Daoy (cell line): ENCODE results near the gene DCBLD1. TPM values are rescaled to one million over a fixed set of nuclear protein-coding genes. Genes with fewer than 3 reads are reported as not detected.
"Not testable (repeated sequence)": the region's sequence is repeated elsewhere in the genome, so short reads cannot be mapped to it uniquely, and the experiment has no call there.

ENCODE experiments used
- DNase-seq: peaks from one replicate; pipeline ENCODE4 v3.0.0-alpha.2; 2015; ENCODE audit warnings: low read depth
- total RNA-seq: library from RNA; depleted of rRNA; stranded (reverse); fragments of >200 nt; shearing (Covaris generic); gene quantifications from 2 replicates; pipeline ENCODE4 v1.2.3, GENCODE V29; 2014; rRNA removed

DCBLD1 gene
- 21.0 and 32.6 TPM in 2 replicates for total RNA-seq

DNA sequence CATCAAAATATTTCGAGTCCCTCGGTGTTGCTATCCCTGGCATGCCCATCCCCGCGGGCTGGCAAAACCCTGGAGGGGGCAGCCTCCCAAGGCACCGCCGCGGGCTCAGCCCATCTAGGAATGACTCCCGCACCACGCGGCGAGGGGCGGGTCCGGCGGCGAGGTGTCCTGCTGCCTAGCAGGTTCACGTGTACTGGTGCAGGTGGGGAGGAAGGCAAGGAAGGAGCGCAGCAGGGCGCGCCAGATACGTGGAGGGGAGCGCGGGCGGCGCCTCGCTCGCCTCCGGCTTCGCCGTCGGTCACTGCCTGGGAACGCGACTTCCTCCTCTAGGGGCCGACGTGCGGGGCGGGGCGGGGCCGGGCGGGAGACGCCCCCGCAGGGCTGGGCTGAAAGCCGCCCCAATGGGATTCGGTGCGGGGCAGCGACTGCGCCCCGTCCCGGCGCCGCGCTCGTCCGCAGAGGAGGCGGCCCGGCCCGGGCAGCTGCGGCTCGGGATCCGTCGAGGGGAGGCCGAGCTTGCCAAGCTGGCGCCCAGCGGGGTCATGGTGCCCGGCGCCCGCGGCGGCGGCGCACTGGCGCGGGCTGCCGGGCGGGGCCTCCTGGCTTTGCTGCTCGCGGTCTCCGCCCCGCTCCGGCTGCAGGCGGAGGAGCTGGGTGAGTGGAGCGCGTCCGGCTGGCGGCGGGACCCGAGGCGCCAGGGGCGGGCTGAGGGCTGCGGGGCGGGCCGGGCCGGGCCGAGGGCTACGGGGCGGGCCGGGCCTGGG, at the start of gene DCBLD1:
TSS of gene DCBLD1 (plus strand) at position 435 of the 764 bp plus-strand sequence. CDS start at position 543, 108 bp downstream.
- DNase-seq: peak; percentile 87

GRCh38 chr6:117440706-117441525, 41.6 kb upstream of the DCBLD1 start:
- DNase-seq: peak; percentile 59

- no peak for DNase-seq
Measured at GRCh38 chr6:117441824-117442264, 40.6 kb upstream of the DCBLD1 start.

- not testable (repeated sequence) for DNase-seq
Measured at GRCh38 chr6:117442313-117442712, 40.2 kb upstream of the DCBLD1 start.

DNA sequence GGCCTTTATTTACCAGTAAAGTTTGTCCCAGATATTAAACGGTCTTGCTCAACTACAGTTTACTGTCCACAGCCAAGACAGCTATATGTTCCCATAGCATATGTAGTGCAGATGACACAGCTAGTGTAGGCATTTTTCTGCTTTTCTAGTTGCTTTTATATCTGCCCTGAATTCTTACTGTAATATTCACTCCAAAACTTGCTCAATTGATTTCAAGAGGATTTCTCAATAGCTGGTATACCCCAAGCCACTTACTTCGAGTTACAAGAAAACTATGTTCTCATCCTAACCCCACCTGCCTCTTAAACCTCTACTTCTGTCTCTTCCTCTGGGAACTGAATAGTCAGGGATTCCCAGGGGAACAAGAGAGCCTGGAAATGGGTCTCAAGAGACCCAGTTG, 37.9 kb upstream of the DCBLD1 start:
- DNase-seq: no peak

DNA sequence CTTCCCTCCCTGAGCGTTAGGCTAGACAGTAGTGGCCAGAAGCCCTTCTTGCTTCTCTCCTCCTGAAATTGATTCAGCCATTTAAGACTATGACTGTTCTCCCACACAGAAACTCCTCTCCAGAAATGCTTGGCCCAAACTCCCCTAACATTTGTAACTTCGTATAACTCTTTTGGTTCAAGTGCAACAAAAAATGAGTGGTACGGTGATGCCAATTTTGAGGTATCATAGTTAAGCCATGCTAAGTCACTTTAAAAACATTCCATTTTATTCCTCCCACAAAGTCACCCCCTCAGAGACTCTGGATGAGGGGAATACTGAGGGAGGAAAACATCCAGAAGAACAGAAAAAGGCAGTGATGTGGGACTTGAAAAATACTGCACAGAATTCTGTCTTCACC, 35.6 kb upstream of the DCBLD1 start:
- peak; percentile 7 for DNase-seq

GRCh38 chr6:117448011-117448410, 34.5 kb upstream of the DCBLD1 start:
- DNase-seq: peak; percentile 9

DNA sequence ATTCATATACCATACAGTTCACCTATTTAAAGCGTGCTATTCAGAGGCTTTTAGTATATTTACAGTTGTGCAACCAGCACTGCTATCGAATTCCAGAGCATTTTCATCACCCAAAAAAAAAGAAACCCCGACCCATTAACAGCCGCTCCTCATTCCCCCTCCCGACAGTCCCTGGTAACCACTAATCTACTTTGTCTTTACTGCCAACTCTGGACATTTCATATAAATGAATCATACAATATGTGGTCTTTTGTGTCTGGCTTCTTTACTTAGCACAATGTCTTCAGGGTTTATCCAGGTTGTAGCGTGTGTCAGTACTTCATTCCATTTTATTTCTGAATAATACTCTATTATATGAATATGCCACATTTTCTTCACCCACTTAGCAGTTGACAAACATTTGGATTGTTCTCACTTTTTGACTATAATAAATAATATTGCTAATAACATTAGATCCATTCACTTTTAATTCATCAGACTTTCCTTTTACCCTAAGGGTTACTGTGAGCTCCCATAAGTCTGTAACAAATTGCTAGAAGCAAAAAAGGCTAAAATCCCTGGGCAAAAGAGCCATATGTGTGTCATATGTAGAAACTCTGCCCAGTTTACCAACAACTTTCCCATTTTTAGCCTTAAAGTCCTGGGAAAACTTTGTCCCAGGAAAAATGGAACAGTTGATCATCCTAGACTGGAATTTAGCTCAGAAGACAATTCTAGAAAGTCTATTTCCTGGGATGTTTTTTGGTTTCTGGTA, 33.6 kb upstream of the DCBLD1 start:
- peak; percentile 89 for DNase-seq

GRCh38 chr6:117449549-117450439, 32.7 kb upstream of the DCBLD1 start:
- peak; percentile 75 for DNase-seq

DNA sequence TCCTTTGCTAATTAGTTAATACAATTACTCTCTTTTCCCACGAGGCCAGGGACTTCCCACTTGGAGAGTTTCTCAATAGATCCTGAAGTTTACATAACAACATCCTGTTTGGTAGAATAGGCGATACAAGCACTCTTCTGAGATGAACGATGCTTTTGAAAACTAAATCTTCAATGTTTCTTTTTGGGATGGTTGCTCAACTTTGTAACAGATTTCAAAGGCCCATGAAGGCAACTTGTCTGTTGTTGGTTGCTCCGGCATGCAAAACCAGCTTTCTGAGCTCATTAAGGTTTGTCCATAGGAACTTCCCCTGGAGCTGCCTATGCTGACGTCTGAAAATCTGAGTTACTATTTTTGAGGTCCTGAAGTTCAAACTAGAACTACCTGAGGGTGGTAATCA, 30.8 kb upstream of the DCBLD1 start:
- no peak for DNase-seq

GRCh38 chr6:117456250-117456649, 26.2 kb upstream of the DCBLD1 start:
- no peak for DNase-seq

DNA sequence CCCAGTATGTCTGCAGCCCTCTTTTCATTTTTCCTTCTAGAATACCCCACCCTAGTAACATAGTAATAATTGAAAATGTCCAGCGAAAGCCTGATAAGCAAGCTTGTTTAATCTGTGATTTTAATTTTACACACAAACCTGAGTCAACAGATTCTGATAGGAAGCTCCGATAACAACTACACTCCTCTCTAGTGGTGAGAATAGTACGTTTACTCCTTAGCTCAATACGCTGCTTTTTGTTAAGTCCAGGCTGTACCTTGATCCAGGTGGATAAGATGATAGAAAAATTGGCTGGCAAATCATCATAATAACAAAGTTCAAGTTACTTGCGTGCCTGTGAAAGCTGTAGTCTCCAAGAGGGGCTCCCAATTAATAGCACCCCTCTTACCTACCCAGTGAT, 25.5 kb upstream of the DCBLD1 start:
- no peak for DNase-seq

DNA sequence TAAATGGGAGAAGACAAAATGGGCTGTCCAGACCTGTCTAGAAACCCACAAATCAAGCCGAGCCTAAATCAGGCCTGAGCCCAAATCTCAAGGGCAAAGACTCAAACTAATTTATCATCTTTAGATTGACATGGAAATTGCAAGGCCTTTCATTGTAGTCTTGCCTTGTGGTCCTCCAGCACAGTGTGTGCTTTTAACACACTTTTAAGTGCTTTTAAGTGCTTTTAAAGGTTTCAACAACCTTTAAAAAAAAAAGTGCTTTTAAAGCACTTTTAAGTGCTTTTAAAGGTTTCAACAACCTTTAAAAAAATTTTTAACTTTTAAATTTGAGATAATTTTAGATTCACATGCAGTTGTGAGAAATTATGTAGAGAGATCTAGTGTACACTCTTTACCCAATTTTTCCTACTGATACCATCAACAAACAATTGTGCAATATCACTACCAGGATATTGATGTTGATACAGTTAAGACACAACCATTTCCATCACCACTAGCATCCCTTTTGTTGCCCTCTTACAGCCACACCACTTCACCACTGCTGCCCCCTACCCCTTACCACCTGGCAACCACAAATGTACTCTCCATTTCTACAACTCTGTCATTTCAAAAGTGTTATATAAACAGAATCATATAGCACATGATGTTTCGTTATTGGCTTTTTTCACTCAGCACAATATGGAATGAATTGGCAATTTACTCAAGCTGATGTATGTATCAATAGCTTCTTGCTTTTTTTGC, 23.1 kb upstream of the DCBLD1 start:
- DNase-seq: no peak

DNA sequence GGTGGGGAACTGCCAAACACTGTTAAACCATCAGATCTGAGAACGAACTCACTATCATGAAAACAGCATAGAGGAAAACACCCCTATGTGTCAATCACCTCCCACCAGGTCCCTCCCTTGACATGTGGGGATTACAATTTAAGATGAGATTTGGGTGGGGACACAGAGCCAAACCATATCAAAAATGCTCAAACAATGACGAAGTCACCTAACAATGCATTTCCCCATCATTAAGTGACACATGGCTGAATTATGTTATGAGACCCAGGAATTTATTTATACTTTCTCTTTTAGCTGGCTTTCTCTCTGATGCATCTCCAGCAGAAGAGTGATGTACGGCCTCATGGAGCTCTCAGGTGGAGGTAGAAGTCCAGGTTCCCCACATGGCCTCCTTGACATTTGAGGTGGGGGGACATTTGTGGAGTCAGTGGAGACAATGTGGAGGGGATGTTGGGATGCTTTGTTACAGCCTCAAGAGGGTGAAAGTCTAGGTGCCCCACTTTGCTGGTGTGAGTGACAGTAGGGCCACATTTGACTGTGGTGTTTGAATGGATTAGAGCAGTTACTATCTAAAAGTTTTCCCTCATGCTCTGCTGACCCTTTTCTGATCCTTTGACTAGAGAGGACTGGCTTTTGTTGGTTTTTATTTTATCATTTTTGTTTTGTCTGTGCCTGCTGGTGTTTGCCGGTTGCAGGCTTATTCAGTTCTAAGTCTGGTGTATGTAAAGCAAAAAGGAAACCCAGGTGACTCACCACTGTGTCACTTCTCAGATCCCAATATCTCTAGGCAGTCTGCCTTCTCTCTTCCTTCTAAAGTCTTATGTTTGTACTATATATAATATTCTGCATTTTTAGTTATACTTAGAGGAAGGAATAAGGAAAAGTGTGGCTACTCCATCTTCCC, 18.5 kb upstream of the DCBLD1 start:
- DNase-seq: peak; percentile 65

DNA sequence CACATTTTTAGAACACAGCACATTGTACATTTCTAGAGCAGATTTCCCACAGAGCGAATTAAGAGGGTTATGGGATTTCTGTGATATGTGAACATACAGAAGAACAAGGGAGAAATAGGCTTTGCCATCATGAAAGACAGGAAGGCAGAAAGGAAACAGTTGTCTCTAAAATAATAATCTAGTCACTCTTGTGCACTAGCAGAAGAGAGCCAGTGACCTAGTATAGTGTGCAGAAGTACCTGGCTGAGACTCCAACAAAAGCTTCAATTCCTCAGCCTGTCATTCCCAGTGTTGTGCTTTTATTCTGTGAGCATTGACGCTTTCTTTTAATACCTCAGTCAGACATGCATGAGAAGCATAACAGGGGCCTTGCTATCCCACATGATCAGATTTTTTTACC, 17.8 kb upstream of the DCBLD1 start:
- no peak for DNase-seq

DNA sequence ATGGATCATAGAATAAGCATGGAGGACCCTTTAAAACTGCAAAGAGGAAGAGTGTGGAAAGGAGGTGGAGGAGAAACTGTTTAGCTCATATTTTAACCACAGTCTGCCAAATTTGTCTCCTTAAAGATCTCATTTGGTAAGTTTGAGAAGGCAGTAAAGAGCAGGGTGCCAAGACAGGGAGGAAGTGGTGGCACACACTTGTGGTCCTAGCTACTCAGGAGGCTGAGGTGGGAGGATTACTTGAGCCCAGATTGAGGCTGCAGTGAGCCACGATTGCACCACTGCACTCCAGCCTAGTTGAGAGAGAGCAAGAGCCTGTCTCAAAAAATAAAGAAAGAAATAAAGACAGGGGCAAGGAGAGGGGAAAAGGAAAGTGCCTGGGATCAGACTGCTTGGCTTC, 16.8 kb upstream of the DCBLD1 start:
- DNase-seq: no peak

- DNase-seq: no peak
Measured at GRCh38 chr6:117467876-117468275, 14.6 kb upstream of the DCBLD1 start.

GRCh38 chr6:117468527-117468926, 13.9 kb upstream of the DCBLD1 start:
- not testable (repeated sequence) for DNase-seq

DNA sequence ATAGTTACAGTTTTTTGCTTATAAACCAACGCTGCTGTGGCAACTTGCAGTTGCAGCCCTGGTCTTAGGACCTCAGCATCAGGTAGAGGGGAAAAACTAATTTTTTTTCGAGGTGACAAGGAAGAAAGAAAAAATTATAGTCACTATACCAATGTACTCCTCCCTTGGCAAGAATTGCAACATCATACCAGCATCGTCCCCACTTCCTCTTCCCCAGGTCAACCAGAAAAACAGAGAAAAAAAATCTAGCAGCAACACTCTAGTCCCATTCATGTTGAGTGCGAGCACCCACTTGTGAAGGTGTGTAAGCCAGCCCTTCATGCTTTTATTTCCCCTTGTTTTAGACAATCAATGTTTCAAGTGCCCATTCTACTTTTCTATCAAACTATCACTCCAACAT, 13.1 kb upstream of the DCBLD1 start:
- DNase-seq: no peak
